Thoracic aorta (tissue), 2 donors: ENCODE measurements around the gene MYCBP2. TPM values are rescaled to one million over a fixed set of nuclear protein-coding genes. Genes with fewer than 3 reads are reported as not detected.
"Not testable (repeated sequence)": the region's sequence is repeated elsewhere in the genome, so short reads cannot be mapped to it uniquely, and the experiment has no call there.

ENCODE experiments used
- ATAC-seq: fragments of 150-250 bp; one replicate; pipeline ENCODE4 v1.8.0; 2017; ENCODE audit warnings: low read depth; ENCODE audit not compliant: insufficient number of reproducible peaks, low FRiP score
- DNase-seq: peaks from one replicate; pipeline ENCODE4 v3.0.0-alpha.2; 2020; ENCODE audit warnings: low spot score
- H3K27ac ChIP-seq, 2 donors: fragments of 200-600 bp; sonication (generic); 1 replicate in 1 of 2; 2 replicates in 1 of 2; pipeline ENCODE4 v1.5.1; 2016; ENCODE audit warnings: mild to moderate bottlenecking in 2 of 2, moderate library complexity in 2 of 2
- H3K27me3 ChIP-seq: fragments of 200-600 bp; sonication (generic); replicated peaks from 2 replicates; pipeline ENCODE4 v1.6.0; 2016; ENCODE audit warnings: mild to moderate bottlenecking; ENCODE audit not compliant: insufficient read depth
- H3K36me3 ChIP-seq: fragments of 200-600 bp; sonication (generic); one replicate; pipeline ENCODE4 v1.5.1; 2016
- H3K4me1 ChIP-seq, 2 donors: fragments of 200-600 bp; sonication (generic); 1 replicate in 1 of 2; 2 replicates in 1 of 2; pipeline versions ENCODE4 v1.5.1 to v1.6.0; 2016; ENCODE audit warnings: low read depth in 2 of 2, mild to moderate bottlenecking in 1 of 2; ENCODE audit not compliant: control insufficient read depth in 1 of 2
- H3K4me3 ChIP-seq: fragments of 200-600 bp; sonication (generic); 2 replicates; pipeline ENCODE4 v1.5.1; 2016; ENCODE audit warnings: mild to moderate bottlenecking
- H3K9me3 ChIP-seq: fragments of 200-600 bp; sonication (generic); 2 replicates; pipeline ENCODE4 v1.5.1; 2016
- CTCF ChIP-seq: fragments of 200-600 bp; sonication (generic); IDR thresholded peaks from one replicate; pipeline ENCODE4 v1.5.1; 2019; ENCODE audit warnings: antibody characterized with exemption
- total RNA-seq, 2 donors: library from RNA; depleted of rRNA; stranded (reverse); fragments of >200 nt; gene quantifications; one replicate each; pipeline versions ENCODE4 v1.1.0 to v1.2.3, GENCODE V29; 2016

Gene MYCBP2
- total RNA-seq, 2 donors from 2014 or later, result 135 to 139 TPM

GRCh38 chr13:77290342-77290741 lies 36.6 kb downstream of the MYCBP2 start:
- Histone ChIP-seq H3K4me1 (no peaks in the 10 kb centered on the region), H3K36me3 (peaks cover 22% of the 10 kb centered on the region), H3K27me3 (no peaks in the 10 kb centered on the region), H3K4me3 (no peak overlapping the region), H3K27ac (no peak overlapping the region), H3K9me3 (no peaks in the 10 kb centered on the region)
- no peak for DNase-seq
- no peak for ATAC-seq
- no peak for TF ChIP-seq CTCF

GRCh38 chr13:77289851-77290250 lies 37.0 kb downstream of the MYCBP2 start:
- Histone ChIP-seq H3K4me3 (no peak overlapping the region), H3K4me1 (no peaks in the 10 kb centered on the region), H3K27me3 (no peaks in the 10 kb centered on the region), H3K27ac (no peak overlapping the region), H3K9me3 (no peaks in the 10 kb centered on the region), H3K36me3 (peaks cover 25% of the 10 kb centered on the region)
- ATAC-seq (no peak), DNase-seq (no peak)
- no peak for TF ChIP-seq CTCF

GRCh38 chr13:77285632-77286031 lies 41.3 kb downstream of the MYCBP2 start:
- ATAC-seq, H3K27me3 ChIP-seq, H3K9me3 ChIP-seq, DNase-seq, H3K27ac ChIP-seq, H3K4me1 ChIP-seq, H3K4me3 ChIP-seq: not testable (repeated sequence)
- H3K36me3 ChIP-seq, result peaks cover 23% of the 10 kb centered on the region

GRCh38 chr13:77285098-77285497 lies 41.8 kb downstream of the MYCBP2 start:
- H3K4me3 ChIP-seq, result no peak overlapping the region
- no peak for ATAC-seq
- no peak for TF ChIP-seq CTCF
- no peaks in the 10 kb centered on the region for H3K9me3 ChIP-seq
- H3K27ac ChIP-seq, result no peak overlapping the region
- peaks cover 19% of the 10 kb centered on the region for H3K36me3 ChIP-seq
- no peaks in the 10 kb centered on the region for H3K4me1 ChIP-seq
- no peak for DNase-seq
- H3K27me3 ChIP-seq, result no peaks in the 10 kb centered on the region

- Histone ChIP-seq H3K4me1 (no peaks in the 10 kb centered on the region), H3K27me3 (no peaks in the 10 kb centered on the region), H3K4me3 (no peak overlapping the region), H3K36me3 (peaks cover 15% of the 10 kb centered on the region), H3K27ac (no peak overlapping the region), H3K9me3 (no peaks in the 10 kb centered on the region)
- DNase-seq (no peak), ATAC-seq (no peak)
- no peak for TF ChIP-seq CTCF
Observed at GRCh38 chr13:77274126-77274525, 52.8 kb downstream of the MYCBP2 start.

GRCh38 chr13:77269141-77269540 lies 57.8 kb downstream of the MYCBP2 start:
- H3K27ac ChIP-seq, result no peak overlapping the region
- H3K36me3 ChIP-seq, result peaks cover 21% of the 10 kb centered on the region
- DNase-seq (no peak), ATAC-seq (no peak)
- TF ChIP-seq CTCF, result no peak
- H3K27me3 ChIP-seq, result no peaks in the 10 kb centered on the region
- no peaks in the 10 kb centered on the region for H3K4me1 ChIP-seq
- H3K9me3 ChIP-seq, result no peaks in the 10 kb centered on the region
- no peak overlapping the region for H3K4me3 ChIP-seq
